Measurements from ENCODE around the gene TBC1D22A.

GRCh38 chr22:46762238-46763050, at the start of gene TBC1D22A:
- TF ChIP-seq POLR2A (IDR thresholded peaks at IDR 0.05) (peak; percentile 99), CTCF (IDR thresholded peaks at IDR 0.05) (peak in 1 of 3 donors; percentile 39), EP300 (IDR thresholded peaks at IDR 0.05) (no peak)

Measured in ovary (tissue), 3 donors.